TTC549 (cell line): Measurements from ENCODE around the gene SYT14.
A peak's percentile ranks its signal among the peaks of the same experiment; 100 is the strongest.
"Not testable (repeated sequence)": the region's sequence is repeated elsewhere in the genome, so short reads cannot be mapped to it uniquely, and the experiment has no call there.

Experiments used
- FAIRE-seq: peaks from 2 replicates; lab custom pipeline; 2012; peaks lifted over from hg19 to GRCh38; lab: Jason Lieb, UNC

The SYT14 gene

GRCh38 chr1:210123383-210123782 lies 185.4 kb downstream of the SYT14 start:
- no peak for FAIRE-seq

GRCh38 chr1:210123924-210124589 lies 186.0 kb downstream of the SYT14 start:
- no peak for FAIRE-seq

GRCh38 chr1:210124736-210125135 lies 186.7 kb downstream of the SYT14 start:
- FAIRE-seq: no peak

DNA sequence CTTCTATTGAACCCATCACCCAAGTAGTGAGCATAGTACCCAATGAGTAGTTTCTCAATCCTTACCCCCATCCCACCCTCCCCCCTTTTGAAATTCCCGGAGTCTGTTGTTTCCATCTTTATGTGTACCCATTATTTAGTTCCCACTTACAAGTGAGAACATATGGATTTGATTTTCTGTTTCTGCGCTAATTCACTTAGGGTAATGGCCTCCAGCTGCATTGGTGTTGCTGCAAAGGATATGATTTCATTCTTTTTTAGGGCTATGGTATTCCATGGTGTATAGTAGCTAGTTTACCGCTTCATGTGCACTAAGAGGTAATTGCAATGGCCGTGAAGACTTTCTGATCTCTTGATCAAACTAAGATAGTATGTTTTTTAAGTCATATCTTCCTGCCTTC lies 187.1 kb downstream of the SYT14 start:
- FAIRE-seq: no peak

DNA sequence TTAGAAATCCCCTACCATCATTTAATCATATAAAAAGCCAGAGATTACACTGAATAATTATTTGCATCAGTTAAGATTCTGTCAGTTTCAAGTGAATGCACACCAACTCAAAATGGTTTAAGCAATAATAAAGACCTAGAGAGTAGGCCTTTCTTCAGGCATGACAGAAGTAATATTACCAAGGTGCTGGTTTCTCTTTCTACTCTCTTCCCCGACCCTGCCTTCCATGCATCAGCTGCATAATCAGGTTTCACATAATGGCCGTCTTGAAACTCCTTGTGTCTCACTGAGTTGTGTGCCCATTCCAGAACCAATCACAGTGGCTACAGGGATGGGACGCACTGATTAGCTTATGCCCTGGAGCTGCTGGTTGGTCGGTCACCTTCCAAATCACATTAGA lies 191.1 kb downstream of the SYT14 start:
- FAIRE-seq: no peak

DNA sequence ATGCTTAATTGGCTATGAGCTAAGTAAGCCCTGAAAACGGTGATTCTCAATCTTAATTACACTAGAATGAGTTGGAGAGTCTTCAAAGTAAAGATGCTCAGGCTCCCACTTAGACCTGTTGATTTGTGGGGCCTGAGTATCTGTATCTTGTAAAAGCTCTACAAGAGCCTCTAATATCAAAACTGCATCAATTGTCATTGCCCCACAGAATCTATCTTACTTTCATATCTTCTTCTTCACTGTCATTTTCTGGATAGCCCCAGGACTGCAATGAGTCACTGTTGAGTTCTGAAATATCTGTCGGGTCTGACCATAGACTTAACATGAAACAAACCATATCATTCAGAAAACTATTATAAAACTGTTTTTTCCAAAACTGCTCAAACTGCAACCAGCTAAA lies 191.7 kb downstream of the SYT14 start:
- FAIRE-seq: no peak

- no peak for FAIRE-seq
Observed at GRCh38 chr1:210132582-210132981, 194.6 kb downstream of the SYT14 start.

DNA sequence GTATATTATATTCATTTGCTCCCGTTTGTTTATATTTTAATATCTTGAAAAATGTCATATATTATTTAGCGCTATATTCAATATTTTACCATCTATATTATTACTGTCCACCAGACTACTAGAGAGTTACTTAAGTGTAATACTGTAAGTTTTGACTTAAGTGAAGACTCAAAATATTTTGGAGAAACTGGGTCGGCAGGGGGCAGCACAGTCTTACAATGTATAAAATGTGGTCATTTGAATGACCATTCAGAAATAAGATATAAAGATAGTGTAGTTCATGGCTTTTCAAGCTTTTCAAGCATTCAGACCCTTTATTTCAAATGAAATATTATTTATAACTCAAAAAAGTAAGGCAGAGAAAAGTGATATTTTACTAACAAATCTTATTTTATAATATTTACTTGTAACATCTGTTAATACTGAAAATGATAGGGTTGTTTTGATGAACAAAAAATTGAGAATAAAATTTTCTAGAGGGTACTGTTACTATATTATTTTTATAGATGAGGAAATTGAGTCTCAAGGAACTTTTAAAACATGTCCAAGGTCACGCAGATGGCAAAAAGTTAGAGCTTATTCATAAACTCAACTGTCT lies 205.5 kb downstream of the SYT14 start:
- FAIRE-seq: peak; percentile 98

DNA sequence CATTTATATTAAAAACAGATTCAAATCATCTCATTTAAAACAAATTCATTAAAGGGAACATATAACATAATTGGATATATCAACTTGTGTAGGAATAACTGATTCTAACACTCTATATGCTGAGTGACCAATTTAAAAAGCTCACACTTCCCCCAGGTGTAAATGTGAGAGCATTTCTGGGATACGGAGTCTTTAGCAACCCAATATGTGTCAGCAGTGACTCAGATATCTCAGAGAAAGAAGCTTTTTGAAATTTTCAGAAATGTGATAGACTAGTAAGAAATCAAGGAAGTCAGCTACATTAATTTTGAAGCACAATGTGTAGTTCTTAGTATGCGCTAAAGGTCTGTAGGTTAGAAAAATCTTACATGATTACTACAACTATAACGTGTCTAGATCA lies 206.7 kb downstream of the SYT14 start:
- FAIRE-seq: no peak

DNA sequence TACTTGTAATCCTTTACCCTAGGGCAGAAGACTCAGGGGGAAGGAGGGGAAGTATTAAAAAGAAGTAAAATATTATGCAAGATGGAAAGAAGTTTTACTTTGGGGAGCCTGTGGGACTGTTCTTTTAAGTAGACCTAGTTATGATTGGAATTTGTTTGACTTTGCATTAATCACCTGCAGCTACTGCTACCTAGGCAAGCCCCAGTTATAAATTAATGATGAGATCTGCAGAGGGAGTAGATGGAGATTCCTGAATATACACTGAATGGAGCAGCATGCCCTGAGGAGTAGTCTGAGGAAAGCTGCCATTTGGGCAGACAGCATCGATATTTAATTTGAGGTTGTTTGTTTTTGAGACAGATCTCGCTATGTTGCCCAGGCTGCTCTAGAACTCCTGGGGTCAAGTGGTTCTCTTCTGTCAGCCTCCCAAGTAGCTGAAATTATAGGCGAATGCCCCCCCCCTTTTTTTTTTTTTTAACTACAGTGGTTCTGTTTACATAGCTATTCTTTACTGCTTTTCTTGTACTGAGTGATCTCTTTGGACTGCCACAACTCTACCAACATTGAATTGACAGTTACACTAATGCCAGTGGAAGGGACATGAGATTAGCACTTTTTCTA lies 213.1 kb downstream of the SYT14 start:
- no peak for FAIRE-seq

- no peak for FAIRE-seq
Observed at GRCh38 chr1:210159211-210159610, 221.2 kb downstream of the SYT14 start.

DNA sequence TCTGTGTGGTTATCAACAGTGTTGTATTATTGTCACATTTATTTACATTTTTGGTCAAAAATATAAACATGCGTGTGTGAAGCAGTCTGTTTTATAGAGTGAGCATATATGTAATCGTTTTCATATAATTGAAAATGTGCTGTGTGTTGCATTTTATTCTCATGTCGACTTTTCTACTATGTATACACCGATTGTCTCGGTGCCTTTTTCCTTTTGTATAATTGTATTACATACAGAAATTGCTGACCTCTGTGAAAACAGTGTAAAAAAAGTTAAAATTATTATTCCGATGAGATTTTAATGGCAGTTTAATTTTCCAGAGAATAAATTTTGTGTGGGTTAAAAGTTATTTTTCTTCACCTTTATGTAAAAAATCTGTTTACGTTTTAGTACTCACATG lies 232.2 kb downstream of the SYT14 start:
- no peak for FAIRE-seq

GRCh38 chr1:210174133-210174532 lies 236.1 kb downstream of the SYT14 start:
- FAIRE-seq: no peak

GRCh38 chr1:210185063-210185462 lies 247.0 kb downstream of the SYT14 start:
- FAIRE-seq: no peak

GRCh38 chr1:210187849-210188606 lies 250.0 kb downstream of the SYT14 start:
- FAIRE-seq: not testable (repeated sequence)

- FAIRE-seq: no peak
Observed at GRCh38 chr1:210189426-210189825, 251.4 kb downstream of the SYT14 start.

DNA sequence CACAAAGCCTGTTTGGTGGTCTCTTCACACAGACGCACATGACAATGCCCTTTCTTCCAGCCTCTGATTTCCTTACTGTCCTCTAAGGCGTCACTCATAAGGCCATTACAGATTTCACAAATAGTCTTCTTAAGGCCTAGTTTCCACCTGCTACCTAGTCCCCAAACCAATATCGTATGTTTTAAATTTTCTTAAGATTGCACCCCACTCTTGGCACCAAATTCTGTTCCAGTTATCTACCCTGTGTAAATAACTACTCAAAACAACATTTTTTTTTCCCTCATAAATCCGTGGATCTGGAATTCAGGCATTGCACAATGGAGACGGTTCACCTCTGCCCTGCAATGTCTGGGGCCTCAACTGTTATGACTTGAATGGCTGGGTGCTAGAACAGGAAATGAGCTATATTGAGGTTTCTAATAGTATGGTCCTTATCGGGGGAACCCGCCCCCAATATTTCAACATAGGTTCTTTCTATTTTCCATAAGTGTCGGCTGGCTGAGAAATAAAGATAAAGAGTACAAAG lies 257.7 kb downstream of the SYT14 start:
- no peak for FAIRE-seq

- not testable (repeated sequence) for FAIRE-seq
Observed at GRCh38 chr1:210196266-210196665, 258.2 kb downstream of the SYT14 start.

DNA sequence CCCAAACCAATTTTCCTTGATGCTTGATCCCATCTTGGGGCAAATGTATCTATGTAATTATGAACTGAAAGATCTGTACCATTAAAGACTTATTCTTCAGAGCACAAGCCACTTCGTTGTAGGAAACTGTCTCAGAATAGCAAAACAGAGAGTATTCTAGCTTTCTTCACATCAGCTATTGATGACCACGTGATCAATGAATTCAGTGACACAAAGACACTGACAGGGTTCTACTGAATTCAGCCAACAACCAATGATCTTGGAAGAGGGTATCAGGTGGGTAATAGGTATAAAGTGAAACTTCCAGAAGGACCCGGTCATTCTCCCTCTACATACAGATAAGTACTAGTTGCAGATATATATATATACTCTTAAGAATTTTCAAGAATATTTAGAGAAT lies 260.8 kb downstream of the SYT14 start:
- no peak for FAIRE-seq

GRCh38 chr1:210200124-210200736 lies 262.2 kb downstream of the SYT14 start:
- no peak for FAIRE-seq

GRCh38 chr1:210201681-210202080 lies 263.7 kb downstream of the SYT14 start:
- FAIRE-seq: no peak
